ENCODE measurements around the gene HPN.
"Not testable (repeated sequence)": the region's sequence is repeated elsewhere in the genome, so short reads cannot be mapped to it uniquely, and the experiment has no call there.

HPN gene

DNA sequence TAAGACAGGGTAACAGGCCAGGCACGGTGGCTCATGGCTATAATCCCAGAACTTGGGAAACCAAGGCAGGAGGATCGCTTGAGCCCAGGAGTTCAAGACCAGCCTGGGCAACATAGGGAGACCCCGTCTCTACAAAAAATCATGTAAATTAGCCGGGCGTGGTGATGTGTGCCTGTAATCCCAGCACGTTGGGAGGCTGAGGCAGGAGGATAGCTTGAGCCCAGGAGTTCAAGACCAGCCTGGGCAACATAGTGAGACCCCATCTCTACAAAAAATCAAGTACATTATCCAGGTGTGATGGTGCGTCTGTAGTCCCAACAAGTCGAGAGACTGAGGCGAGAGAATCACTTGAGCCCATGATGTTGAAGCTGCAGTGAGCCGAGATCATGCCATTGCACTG is 62.1 kb downstream of the HPN start:
- H3K4me3 ChIP-seq (ENCODE audit: low read depth, low read length); H3K36me3 ChIP-seq (ENCODE audit: control insufficient read depth, insufficient read depth, low read length); H3K9ac ChIP-seq (ENCODE audit: low read depth, low read length); H3K9me3 ChIP-seq (ENCODE audit: control insufficient read depth, insufficient read depth, low read length); H3K4me1 ChIP-seq (ENCODE audit: control insufficient read depth, insufficient read depth, low read length); H3K27me3 ChIP-seq (ENCODE audit: control insufficient read depth, insufficient read depth, low read length); H3K27ac ChIP-seq (ENCODE audit: low read depth, low read length): not testable (repeated sequence)

- Histone ChIP-seq H3K4me1 (ENCODE audit: control insufficient read depth, insufficient read depth, low read length) (no peaks in the 10 kb centered on the region), H3K9ac (ENCODE audit: low read depth, low read length) (no peak overlapping the region), H3K4me3 (ENCODE audit: low read depth, low read length) (no peak overlapping the region), H3K27ac (ENCODE audit: low read depth, low read length) (no peak overlapping the region), H3K9me3 (ENCODE audit: control insufficient read depth, insufficient read depth, low read length) (no peaks in the 10 kb centered on the region), H3K36me3 (ENCODE audit: control insufficient read depth, insufficient read depth, low read length) (no peaks in the 10 kb centered on the region), H3K27me3 (ENCODE audit: control insufficient read depth, insufficient read depth, low read length) (no peaks in the 10 kb centered on the region)
Measured at GRCh38 chr19:35104361-35104760, 62.8 kb downstream of the HPN start.

GRCh38 chr19:35105047-35105410 is 63.5 kb downstream of the HPN start:
- Histone ChIP-seq H3K9ac (ENCODE audit: low read depth, low read length) (no peak overlapping the region), H3K4me3 (ENCODE audit: low read depth, low read length) (no peak overlapping the region), H3K27me3 (ENCODE audit: control insufficient read depth, insufficient read depth, low read length) (no peaks in the 10 kb centered on the region)

GRCh38 chr19:35105411-35106290 is 64.1 kb downstream of the HPN start:
- Histone ChIP-seq H3K27ac (ENCODE audit: low read depth, low read length) (no peak overlapping the region), H3K36me3 (ENCODE audit: control insufficient read depth, insufficient read depth, low read length) (no peaks in the 10 kb centered on the region), H3K27me3 (ENCODE audit: control insufficient read depth, insufficient read depth, low read length) (no peaks in the 10 kb centered on the region), H3K4me1 (ENCODE audit: control insufficient read depth, insufficient read depth, low read length) (peaks cover 3% of the 10 kb centered on the region), H3K4me3 (ENCODE audit: low read depth, low read length) (no peak overlapping the region), H3K9me3 (ENCODE audit: control insufficient read depth, insufficient read depth, low read length) (no peaks in the 10 kb centered on the region), H3K9ac (ENCODE audit: low read depth, low read length) (no peak overlapping the region)

More at GRCh38 chr19:35105047-35105410, 63.5 kb downstream of the HPN start:
- H3K36me3 ChIP-seq (ENCODE audit: control insufficient read depth, insufficient read depth, low read length), result no peaks in the 10 kb centered on the region
- no peaks in the 10 kb centered on the region for H3K9me3 ChIP-seq (ENCODE audit: control insufficient read depth, insufficient read depth, low read length)
- no peak overlapping the region for H3K27ac ChIP-seq (ENCODE audit: low read depth, low read length)
- H3K4me1 ChIP-seq (ENCODE audit: control insufficient read depth, insufficient read depth, low read length), result peaks cover 3% of the 10 kb centered on the region

DNA sequence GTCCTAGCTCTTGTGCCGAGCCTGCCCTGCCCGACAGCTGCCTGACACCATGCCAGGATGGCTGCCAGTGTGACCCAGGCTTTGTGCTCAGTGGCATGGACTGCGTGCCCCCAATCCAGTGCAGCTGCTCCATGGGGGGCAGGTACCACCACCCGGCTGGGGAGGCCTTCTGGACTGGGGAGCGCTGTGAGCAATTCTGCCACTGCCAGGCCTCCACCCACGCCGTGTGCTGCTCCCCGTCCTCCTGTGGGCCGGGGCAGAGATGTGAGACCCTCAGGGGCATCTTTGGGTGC is 64.7 kb downstream of the HPN start:
- H3K36me3 ChIP-seq (ENCODE audit: control insufficient read depth, insufficient read depth, low read length), result no peaks in the 10 kb centered on the region
- no peak overlapping the region for H3K9ac ChIP-seq (ENCODE audit: low read depth, low read length)
- H3K4me3 ChIP-seq (ENCODE audit: low read depth, low read length), result no peak overlapping the region
- H3K4me1 ChIP-seq (ENCODE audit: control insufficient read depth, insufficient read depth, low read length), result peaks cover 3% of the 10 kb centered on the region
- no peak overlapping the region for H3K27ac ChIP-seq (ENCODE audit: low read depth, low read length)
- H3K27me3 ChIP-seq (ENCODE audit: control insufficient read depth, insufficient read depth, low read length), result no peaks in the 10 kb centered on the region
- H3K9me3 ChIP-seq (ENCODE audit: control insufficient read depth, insufficient read depth, low read length), result no peaks in the 10 kb centered on the region

GRCh38 chr19:35106898-35107541 is 65.5 kb downstream of the HPN start:
- Histone ChIP-seq H3K9me3 (ENCODE audit: control insufficient read depth, insufficient read depth, low read length) (no peaks in the 10 kb centered on the region), H3K4me3 (ENCODE audit: low read depth, low read length) (no peak overlapping the region), H3K36me3 (ENCODE audit: control insufficient read depth, insufficient read depth, low read length) (no peaks in the 10 kb centered on the region), H3K27ac (ENCODE audit: low read depth, low read length) (no peak overlapping the region), H3K27me3 (ENCODE audit: control insufficient read depth, insufficient read depth, low read length) (no peaks in the 10 kb centered on the region), H3K9ac (ENCODE audit: low read depth, low read length) (no peak overlapping the region), H3K4me1 (ENCODE audit: control insufficient read depth, insufficient read depth, low read length) (peaks cover 3% of the 10 kb centered on the region)

DNA sequence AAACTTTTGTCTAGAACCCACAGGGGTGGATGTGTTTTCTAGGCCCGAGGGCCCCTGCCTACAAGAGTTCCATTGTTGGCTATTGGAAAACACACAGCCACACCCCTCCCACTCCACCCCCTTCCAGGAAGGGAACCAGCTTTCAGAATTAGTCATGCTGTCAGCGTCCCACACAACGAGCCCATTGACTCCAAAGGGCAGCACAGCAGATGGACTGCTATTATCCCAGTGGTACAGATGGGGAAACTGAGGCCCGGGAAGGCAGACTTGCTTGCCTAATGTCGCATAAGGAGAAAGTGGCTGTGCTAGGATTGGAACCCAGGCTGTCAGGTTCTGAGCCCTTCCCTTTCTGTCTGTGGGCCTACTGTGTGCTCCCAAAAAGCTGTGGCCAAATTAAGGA is 66.0 kb downstream of the HPN start:
- no peak overlapping the region for H3K9ac ChIP-seq (ENCODE audit: low read depth, low read length)

GRCh38 chr19:35108730-35109129 is 67.2 kb downstream of the HPN start:
- no peaks in the 10 kb centered on the region for H3K27me3 ChIP-seq (ENCODE audit: control insufficient read depth, insufficient read depth, low read length)
- no peak overlapping the region for H3K4me3 ChIP-seq (ENCODE audit: low read depth, low read length)
- no peak overlapping the region for H3K9ac ChIP-seq (ENCODE audit: low read depth, low read length)
- no peaks in the 10 kb centered on the region for H3K9me3 ChIP-seq (ENCODE audit: control insufficient read depth, insufficient read depth, low read length)
- H3K27ac ChIP-seq (ENCODE audit: low read depth, low read length), result no peak overlapping the region
- H3K4me1 ChIP-seq (ENCODE audit: control insufficient read depth, insufficient read depth, low read length), result peaks cover 3% of the 10 kb centered on the region
- H3K36me3 ChIP-seq (ENCODE audit: control insufficient read depth, insufficient read depth, low read length), result no peaks in the 10 kb centered on the region

More for the DNA sequence above, 66.0 kb downstream of the HPN start:
- H3K27ac ChIP-seq (ENCODE audit: low read depth, low read length), result no peak overlapping the region
- no peaks in the 10 kb centered on the region for H3K9me3 ChIP-seq (ENCODE audit: control insufficient read depth, insufficient read depth, low read length)
- H3K36me3 ChIP-seq (ENCODE audit: control insufficient read depth, insufficient read depth, low read length), result no peaks in the 10 kb centered on the region
- no peak overlapping the region for H3K4me3 ChIP-seq (ENCODE audit: low read depth, low read length)
- H3K4me1 ChIP-seq (ENCODE audit: control insufficient read depth, insufficient read depth, low read length), result peaks cover 3% of the 10 kb centered on the region
- no peaks in the 10 kb centered on the region for H3K27me3 ChIP-seq (ENCODE audit: control insufficient read depth, insufficient read depth, low read length)

- Histone ChIP-seq H3K9ac (ENCODE audit: low read depth, low read length) (no peak overlapping the region), H3K27ac (ENCODE audit: low read depth, low read length) (no peak overlapping the region), H3K9me3 (ENCODE audit: control insufficient read depth, insufficient read depth, low read length) (no peaks in the 10 kb centered on the region), H3K4me1 (ENCODE audit: control insufficient read depth, insufficient read depth, low read length) (peaks cover 6% of the 10 kb centered on the region), H3K4me3 (ENCODE audit: low read depth, low read length) (no peak overlapping the region), H3K27me3 (ENCODE audit: control insufficient read depth, insufficient read depth, low read length) (no peaks in the 10 kb centered on the region), H3K36me3 (ENCODE audit: control insufficient read depth, insufficient read depth, low read length) (no peaks in the 10 kb centered on the region)
Measured at GRCh38 chr19:35109395-35110112, 68.0 kb downstream of the HPN start.

DNA sequence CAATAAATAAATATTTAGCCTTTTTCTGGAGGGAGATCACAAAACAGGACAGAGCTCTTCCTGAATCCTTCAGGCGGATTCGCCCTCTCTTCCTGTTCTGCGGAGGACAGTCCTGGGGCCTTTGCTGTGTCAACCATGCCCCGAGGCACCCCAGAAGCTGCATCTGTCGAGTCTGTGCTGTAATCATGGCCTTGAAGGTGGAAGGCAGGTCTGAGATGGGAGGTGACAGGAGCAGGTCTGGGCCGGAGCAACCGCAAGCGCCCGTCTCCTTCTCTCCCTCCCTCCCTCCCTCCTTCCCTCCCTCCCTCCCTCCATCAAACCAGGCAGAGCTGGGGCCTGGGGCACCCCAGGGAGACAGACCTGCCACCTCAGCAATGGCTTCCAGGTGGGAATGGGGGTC is 69.5 kb downstream of the HPN start:
- Histone ChIP-seq H3K27me3 (ENCODE audit: control insufficient read depth, insufficient read depth, low read length) (no peaks in the 10 kb centered on the region), H3K9me3 (ENCODE audit: control insufficient read depth, insufficient read depth, low read length) (no peaks in the 10 kb centered on the region), H3K4me3 (ENCODE audit: low read depth, low read length) (no peak overlapping the region), H3K36me3 (ENCODE audit: control insufficient read depth, insufficient read depth, low read length) (no peaks in the 10 kb centered on the region), H3K9ac (ENCODE audit: low read depth, low read length) (no peak overlapping the region), H3K27ac (ENCODE audit: low read depth, low read length) (no peak overlapping the region), H3K4me1 (ENCODE audit: control insufficient read depth, insufficient read depth, low read length) (peaks cover 14% of the 10 kb centered on the region)
